SKM-1 treated with dmso at 0.1 percent for 144 hours (cell line): Measurements from ENCODE around the gene TMEM150A.
A peak's percentile ranks its signal among the peaks of the same experiment; 100 is the strongest.
"Not testable (repeated sequence)": the region's sequence is repeated elsewhere in the genome, so short reads cannot be mapped to it uniquely, and the experiment has no call there.

Source experiments
- DNase-seq: peaks from one replicate; lab custom pipeline; 2025; ENCODE audit not compliant: unreplicated experiment; lab: John Stamatoyannopoulos, UW

TMEM150A gene, protein sequence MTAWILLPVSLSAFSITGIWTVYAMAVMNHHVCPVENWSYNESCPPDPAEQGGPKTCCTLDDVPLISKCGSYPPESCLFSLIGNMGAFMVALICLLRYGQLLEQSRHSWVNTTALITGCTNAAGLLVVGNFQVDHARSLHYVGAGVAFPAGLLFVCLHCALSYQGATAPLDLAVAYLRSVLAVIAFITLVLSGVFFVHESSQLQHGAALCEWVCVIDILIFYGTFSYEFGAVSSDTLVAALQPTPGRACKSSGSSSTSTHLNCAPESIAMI

DNA sequence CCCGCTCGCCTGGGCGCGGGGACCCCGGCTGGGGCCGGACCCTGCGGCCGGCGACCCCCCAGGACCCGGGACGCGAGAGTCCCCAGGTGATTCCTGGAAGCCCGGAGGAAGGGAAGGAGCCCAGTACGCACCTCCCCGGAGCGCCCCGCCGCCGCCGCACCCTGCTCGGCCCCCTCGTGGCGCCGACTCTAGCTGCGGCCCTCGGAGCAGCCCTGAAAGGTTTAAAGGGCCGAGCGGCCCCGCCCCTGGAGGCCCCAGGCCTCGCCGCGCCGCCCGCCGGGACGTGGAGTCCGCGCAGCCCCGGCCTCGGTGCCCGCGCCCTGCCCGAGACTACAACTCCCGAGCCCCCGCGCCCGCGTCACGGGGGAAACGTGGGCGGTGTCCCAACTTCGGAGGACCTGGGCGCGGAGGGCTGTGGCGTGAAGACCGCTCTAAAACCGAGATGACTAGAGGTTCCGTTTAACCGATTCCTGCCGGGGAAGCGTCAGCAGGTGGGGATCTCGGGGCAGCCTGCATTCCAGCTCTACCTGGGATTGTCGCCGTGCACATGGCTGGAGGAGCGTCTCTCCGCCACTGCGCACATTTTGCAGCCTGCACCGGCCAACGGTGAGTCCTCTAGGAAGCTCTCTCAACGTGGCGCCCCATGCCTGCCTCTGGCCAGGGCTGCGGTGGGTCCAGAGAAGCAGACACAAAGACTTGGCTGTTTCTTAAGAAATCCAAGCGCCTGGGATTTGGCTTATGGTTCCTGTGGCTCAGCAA is at the start of gene TMEM150A:
Gene TMEM150A, minus strand, starts transcription at position 223 of the 759 bp plus-strand sequence. CDS start 750 bp downstream, outside the sequence.
- peak; percentile 98 for DNase-seq

DNA sequence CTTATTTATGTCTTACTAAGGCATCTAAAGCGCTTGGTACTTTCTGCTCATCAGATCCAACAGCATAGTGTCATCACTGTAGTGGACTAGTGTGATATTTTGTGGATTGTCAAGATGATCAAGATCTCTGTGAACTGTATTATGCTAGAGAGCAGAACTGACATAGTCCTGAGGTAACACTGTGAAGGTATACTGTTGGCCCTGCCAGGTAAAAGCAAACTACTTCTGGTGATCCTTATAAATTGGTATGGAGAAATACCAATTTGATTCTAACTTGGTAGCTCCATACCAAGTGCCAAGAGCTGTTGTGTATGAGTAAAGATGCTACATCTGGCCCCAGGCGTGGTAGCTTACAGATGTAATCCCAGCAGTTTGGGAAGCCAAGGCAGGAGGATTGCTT is 49.6 kb upstream of the TMEM150A start:
- no peak for DNase-seq

DNA sequence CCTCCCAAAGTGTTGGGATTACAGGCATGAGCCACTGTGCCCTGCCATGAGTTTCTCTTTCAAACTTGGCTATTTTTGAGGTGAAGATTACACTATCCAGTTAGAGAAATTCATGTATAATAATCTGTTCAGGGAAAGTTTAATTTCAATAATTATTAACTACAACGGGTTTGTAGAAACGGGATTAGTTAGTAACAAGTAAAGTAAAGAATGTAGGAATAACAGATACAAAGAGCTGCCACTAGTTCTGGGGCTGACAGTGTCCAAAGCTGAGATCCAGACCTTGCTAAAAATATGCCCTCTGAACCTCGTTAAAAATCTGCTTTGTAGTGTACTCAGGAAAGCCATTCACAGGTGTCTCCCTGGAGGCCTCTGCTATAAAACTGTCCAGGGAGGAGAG is 48.6 kb upstream of the TMEM150A start:
- DNase-seq: no peak

DNA sequence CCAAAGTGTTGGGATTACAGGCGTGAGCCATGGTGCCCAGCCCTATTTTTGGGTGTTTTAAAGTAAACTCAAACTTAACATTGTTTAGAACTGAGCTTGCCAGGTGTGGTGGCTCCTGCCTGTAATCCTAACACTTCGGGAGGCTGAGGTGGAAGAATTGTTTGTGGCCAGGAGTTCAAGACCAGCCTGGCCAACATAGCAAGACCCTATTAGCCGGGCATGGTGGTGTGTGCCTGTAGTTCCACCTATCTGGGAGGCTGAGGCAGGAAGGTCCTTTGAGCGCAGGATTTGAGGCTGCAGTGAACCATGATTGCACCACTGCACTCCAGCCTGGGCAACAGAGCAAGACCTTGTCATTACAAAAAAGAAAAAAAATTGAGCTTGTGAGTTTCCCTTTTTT is 48.0 kb upstream of the TMEM150A start:
- no peak for DNase-seq

DNA sequence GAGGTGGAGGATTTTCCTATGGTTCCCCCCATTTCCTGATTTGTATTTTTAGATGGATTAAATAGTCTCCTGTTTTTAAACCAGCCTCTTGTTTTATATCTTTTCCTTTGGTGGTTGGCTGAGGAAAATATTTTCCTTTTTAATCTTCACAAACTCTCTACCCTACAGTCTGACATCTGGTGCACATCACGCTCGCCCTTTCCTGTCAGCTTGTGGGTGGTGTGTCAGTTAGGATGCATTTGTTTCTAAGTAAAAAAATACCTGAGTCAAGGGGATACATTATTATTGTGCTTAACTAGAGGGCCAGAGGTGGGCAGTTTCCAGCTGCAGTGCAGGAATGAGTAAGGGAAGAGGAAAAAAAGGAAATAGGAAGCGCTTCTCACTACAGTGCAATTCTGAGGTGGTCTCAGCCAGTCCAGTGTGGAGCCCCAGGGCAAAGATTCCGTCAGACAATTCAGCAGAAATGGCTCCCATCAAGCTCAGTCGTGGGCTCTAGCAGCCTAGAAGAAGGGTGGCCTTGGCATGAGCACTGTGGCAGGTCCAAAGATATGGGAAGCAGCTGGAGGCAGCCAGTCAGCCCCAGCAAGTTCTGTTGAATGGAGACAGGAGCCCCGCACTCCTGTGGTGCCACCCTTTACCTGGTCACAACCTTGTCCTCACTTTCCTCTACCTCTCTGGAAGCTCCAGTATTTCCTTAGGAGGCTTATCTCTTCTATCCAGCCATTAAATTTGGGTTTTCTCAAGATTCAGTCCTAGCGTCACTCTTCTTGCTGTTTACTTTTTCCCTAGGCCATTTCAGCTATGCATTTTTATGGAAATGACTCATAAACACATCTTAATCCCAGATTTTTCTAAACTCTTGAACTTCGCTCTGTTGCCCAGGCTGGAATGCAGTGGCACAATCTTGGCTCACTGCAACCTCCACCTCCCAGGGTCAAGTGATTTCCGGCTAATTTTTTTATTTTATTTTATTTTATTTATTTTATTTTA is 47.0 kb upstream of the TMEM150A start:
- DNase-seq: no peak

DNA sequence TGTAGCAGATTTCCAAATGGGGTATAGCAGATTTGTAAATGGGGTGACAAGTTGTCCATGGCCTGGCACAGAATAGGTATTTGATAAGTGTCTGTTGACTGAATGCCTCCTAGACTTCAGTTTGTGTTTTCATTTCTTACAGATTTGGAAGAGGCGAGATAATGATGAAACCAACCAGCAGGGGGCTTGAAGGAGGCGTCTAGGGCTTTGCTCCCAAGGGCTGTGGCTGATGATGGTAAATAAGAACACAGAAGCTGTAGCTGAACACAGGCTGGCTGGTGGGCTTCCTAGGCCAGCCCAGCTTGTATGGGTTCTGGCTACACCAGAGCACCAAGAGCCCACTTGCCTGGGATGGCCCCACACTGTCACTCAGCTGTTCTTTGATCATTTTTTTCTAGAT is 46.1 kb upstream of the TMEM150A start:
- peak; percentile 27 for DNase-seq

DNA sequence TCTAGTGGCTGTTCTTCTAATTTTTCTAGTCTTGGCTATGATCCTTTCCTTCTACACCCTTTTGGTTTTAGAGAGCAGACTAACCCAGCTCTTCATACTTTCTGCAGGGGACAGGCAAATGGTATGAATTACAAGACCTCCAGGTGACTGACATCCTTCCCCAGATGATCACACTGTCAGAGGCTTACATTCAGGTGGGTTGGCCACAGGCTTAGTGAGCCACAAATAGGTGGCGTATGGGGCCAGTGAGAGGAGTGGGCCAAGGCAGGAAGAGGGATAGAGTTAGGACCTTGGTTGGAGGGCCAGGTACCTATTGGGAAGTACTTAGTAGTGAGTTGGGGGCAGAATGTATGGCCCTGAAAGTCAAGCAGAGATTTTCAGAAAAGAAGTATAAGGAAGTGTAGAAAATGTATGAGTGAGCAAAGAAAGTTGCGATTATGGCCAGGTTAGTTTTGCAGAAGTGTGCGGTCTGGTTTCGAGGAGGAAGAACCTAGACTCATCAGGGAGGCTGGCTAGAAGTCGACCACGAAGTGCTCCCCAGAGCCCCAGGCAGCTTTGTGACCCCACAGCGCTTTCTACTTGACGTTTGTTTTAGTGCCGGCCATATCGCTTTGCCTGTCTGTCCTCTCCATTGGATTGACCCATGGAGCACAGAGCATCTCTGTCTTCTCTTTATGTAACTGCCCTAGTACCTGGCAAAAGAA is 45.5 kb upstream of the TMEM150A start:
- DNase-seq: peak; percentile 62

DNA sequence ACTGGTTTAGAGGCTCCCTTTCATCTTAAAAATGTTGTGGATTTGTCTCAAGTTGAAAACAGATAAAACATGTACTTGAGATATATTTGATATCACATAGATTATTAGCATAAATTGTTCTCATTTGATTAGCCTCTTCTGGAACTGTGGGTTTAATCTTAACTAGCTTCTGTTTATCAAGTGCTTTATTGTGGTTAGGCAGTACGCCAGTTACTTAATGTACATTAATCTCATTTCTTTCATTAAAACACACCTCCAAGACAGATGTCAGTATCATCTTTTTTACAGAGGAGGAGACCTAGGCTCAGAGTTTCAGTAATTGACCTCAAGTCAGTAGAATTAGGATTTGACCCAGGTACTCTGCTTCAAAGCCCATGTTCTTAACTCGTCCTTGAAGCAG is 43.7 kb upstream of the TMEM150A start:
- DNase-seq: no peak

DNA sequence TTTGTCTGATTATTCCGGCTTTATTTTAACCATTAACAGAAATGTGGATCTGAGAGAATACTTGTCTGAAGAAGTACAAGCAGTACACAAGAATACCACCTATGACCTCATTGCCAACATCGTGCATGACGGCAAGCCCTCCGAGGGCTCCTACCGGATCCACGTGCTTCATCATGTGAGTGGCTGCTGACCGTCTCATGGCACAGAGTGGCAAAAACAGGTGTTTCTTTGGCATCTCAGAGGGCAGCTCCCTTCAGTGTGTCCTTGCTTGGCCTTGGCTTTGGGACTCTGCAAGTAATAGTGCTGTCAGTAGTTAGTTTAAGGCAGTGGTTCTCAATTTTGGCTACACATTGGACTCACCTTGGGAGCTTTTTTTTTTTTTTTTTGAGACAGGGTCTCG is 42.4 kb upstream of the TMEM150A start:
- no peak for DNase-seq

DNA sequence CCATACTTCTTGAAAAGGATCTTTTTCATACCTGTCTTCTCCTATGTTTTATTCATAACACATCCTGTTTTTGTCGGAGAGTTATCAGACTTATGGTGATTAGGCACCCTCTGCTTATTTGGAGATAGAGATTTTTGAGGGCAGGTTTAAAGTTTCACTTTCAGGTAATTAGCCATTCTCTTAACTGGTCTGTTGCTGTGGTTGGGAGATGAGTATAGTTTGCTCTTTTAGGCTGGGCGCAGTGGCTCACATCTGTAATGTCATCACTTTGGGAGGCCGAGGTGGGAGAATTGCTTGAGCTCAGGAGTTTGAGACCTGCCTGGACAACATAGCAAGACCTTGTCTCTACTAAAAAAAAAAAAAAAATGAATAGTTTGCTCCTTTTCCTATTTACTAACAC is 40.2 kb upstream of the TMEM150A start:
- no peak for DNase-seq

DNA sequence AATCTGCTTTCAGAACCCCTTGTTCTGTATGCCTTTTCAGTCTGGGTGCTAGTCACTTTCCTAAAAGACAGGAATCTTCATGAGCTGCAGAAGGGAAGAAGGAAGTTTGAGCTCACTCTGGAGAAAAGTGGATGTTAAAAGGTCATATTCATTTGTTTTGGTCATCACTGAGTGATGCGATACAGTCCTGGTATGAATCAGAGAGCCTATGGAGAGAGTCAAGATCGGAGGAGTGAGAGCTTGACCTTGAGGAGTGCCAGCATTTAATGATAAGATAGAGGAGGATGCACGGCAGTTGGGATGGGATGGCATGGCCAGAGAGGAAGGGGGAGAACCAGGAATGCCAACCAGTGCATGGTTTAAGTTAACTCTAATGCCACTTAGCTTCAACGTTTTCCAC is 33.1 kb upstream of the TMEM150A start:
- no peak for DNase-seq

DNA sequence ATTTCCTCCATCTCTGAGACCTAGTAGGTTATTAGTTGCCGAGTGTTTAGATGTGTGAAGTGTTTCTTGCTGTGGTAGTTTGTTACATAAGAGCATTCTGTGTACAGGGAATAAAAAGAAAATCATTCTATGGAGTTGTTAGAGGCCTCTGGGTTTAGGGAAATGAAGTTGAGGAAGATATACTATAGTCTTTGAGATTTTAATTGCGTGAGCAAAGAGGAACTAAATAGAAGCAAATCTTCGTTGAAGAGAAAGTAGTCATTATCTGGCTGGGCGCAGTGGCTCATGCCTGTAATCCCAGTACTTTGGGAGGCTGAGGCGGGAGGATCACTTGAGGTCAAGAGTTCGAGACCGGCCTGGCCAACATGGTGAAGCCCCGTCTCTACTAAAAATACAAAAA is 32.5 kb upstream of the TMEM150A start:
- no peak for DNase-seq

DNA sequence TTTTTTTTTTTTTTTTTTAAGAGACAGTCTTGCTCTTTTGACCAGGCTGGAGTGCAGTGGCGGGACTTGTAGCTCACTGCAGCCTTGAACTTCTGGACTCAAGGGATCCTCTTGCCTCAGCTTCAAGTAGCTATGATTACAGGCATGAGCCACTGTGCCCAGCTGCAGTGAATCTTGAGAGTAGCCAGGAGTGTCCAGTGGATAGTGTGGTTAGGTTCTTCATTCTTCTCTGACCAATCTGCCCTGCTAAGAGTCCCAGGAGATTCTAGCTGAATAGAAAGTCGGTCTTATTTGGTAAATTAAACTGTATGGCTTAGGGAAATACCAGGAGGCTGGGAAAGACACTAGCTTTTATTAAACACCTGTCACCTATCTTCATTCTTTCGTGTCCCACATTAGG is 28.8 kb upstream of the TMEM150A start:
- DNase-seq: no peak

DNA sequence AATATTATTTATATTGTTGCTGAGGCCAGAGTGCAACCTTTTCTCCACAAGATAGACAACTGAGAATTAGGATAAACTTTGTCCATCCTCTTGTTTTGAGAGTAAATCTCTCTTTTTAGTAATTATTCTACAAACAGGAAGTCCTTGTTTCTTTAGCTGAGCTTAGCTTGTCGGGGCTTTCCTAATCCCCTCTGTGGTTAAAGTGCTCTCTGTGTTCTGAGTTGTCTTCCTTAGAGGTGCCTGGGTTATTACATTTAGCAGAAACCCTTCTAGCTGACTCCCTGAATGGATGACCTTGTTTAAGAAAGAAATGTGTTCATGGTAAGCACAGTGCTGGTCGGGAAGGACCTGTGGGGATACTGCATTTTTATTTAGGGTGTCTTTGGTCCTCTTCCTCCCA is 26.2 kb upstream of the TMEM150A start:
- DNase-seq: no peak

DNA sequence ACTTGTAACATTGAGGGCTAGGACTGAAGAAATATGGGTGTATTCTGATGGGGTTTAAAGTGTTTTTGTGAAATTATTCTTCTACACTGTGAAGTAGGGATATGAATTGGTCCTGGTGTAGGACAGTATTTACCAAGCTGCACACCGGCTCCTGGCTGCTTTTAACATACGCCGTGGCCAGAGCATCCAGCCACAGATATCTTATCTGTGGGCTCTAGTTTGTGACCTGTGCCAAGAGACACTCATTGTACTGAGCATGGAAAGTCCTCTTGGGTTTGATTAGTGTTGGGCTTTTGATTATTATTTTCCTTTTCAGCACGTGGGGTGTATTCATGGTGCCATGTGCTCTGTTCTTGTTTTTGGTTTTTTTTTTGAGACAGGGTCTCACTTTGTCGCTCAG is 21.5 kb upstream of the TMEM150A start:
- DNase-seq: no peak

DNA sequence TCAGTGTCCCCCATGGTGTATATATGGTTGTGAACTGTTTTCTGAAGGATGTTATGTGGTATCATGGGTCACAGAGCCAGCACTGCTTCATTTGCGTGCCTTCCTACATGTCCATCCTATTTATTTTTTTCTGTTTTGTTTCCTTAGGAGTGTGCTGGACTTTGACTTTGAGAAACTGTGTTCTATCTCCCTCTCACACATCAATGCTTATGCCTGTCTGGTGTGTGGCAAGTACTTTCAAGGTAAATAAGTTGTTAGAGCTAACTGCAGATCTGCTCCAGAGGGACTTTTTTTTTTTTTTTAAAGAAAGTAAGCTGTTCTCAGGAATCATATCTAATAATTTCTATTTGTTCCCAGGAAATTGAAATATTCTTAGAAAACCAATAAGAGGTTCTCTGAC is 18.8 kb upstream of the TMEM150A start:
- DNase-seq: no peak

DNA sequence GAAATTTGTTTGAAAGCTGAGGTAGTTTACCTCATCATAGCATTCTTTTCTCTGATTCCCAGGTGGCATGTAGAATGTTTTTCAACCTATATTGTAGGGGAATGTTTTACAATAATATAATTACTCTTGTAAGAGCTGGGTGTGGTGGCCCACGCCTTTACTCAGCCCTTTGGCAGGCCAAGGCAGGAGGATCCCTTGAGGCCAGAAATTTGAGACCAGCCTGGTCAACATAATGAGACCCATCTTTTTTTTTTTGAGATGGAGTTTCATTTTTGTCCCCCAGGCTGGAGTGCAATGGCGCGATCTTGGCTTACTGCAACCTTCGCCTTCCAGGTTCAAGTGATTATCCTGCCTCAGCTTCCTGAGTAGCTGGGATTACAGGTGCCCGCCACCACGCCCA is 17.1 kb upstream of the TMEM150A start:
- DNase-seq: no peak

DNA sequence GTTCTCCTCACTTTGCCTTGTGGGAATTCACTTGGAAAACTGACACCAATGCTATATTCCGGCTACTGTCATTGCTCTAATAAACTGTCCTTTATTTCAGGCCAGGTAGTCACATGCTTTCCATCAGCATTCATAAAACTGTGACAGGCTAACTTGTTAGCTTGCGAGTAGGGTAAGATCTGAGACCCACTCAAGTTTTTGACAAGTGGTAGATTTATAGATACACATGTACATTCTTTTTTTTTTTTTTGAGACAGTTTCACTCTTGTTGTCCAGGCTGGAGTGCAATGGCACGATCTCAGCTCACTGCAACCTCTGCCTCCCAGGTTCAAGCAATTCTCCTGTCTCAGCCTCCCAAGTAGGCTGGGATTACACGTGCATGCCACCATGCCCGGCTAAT is 15.2 kb upstream of the TMEM150A start:
- DNase-seq: not testable (repeated sequence)

DNA sequence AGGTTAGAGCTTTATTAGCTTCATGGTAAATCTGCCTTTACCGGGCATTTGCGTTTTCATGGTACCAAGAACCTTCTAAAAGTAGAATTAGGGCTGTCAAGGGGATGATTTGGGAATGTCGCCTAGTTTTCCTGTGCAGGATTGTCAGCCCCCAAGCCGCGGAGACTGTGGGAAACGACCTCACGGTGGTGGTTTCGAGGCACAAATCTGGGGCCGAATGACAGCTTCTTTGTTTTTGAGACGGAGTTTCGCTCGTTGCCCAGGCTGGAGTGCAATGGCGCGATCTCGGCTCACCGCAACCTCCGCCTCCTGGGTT is 12.9 kb upstream of the TMEM150A start:
- no peak for DNase-seq

DNA sequence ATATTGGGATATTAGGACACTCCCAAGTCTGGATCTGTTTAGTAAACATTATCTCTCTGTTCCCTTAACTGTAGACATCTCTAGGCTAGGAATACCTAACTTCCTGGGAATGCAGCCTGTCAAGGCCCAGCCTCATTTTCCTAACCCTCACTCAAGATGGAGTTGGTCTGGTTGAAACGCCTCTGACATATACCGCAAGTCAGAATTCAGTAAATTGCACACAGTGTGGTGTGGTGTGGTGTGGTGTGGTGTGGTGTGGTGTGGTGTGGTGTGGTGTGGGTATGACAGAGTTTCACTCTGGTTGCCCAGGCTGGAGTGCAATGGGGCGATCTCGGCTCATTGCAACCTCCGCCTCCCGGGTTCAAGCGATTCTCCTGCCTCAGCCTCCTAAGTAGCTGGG is 12.3 kb upstream of the TMEM150A start:
- not testable (repeated sequence) for DNase-seq
